Endodermal cell (in vitro differentiated cells): ENCODE data around the gene MRPS15. TPM values are rescaled to one million over a fixed set of nuclear protein-coding genes. Genes with fewer than 3 reads are reported as not detected.

ENCODE experiments used
- DNase-seq: peaks from one replicate; pipeline ENCODE4 v3.0.0-alpha.2; 2017
- H3K27ac ChIP-seq: 2 replicates; pipeline ENCODE4 v1.5.1; 2013; ENCODE audit warnings: mild to moderate bottlenecking, low read depth, low read length, moderate library complexity
- H3K27me3 ChIP-seq: 2 replicates; pipeline ENCODE4 v1.6.1; 2013; ENCODE audit warnings: mild to moderate bottlenecking, low read length, moderate library complexity; ENCODE audit not compliant: insufficient read depth, control insufficient read depth, poor library complexity, severe bottlenecking
- H3K36me3 ChIP-seq: 2 replicates; pipeline ENCODE4 v1.7.0; 2013; ENCODE audit warnings: mild to moderate bottlenecking, low read length, moderate library complexity; ENCODE audit not compliant: control insufficient read depth, insufficient read depth
- H3K4me1 ChIP-seq: one replicate; pipeline ENCODE4 v1.7.0; 2013; ENCODE audit warnings: low read length; ENCODE audit not compliant: control insufficient read depth, insufficient read depth
- H3K4me3 ChIP-seq: 2 replicates; pipeline ENCODE4 v1.5.1; 2013; ENCODE audit warnings: mild to moderate bottlenecking, low read length, moderate library complexity
- H3K9ac ChIP-seq: 2 replicates; pipeline ENCODE4 v1.6.1; 2013; ENCODE audit warnings: mild to moderate bottlenecking, low read length, moderate library complexity; ENCODE audit not compliant: poor library complexity, severe bottlenecking; ENCODE audit errors: extremely low read depth
- H3K9me3 ChIP-seq: 2 replicates; pipeline ENCODE4 v1.6.1; 2013; ENCODE audit warnings: mild to moderate bottlenecking, low read length, moderate library complexity; ENCODE audit not compliant: control insufficient read depth
- H3K27ac Mint-ChIP-seq: 2 replicates; pipeline ENCODE4 v1.8.0; 2020; ENCODE audit warnings: mixed read lengths
- H3K27me3 Mint-ChIP-seq: 2 replicates; pipeline ENCODE4 v1.8.0; 2021; ENCODE audit warnings: mild to moderate bottlenecking, mixed read lengths; ENCODE audit not compliant: insufficient read depth
- H3K36me3 Mint-ChIP-seq: 2 replicates; pipeline ENCODE4 v1.8.0; 2020; ENCODE audit warnings: low read depth, mixed read lengths
- H3K4me1 Mint-ChIP-seq: 2 replicates; pipeline ENCODE4 v1.8.0; 2020; ENCODE audit warnings: mixed read lengths
- H3K4me3 Mint-ChIP-seq: 2 replicates; pipeline ENCODE4 v1.8.0; 2020; ENCODE audit warnings: mild to moderate bottlenecking, moderate library complexity, mixed read lengths
- H3K9me3 Mint-ChIP-seq: 2 replicates; pipeline ENCODE4 v1.8.0; 2020; ENCODE audit warnings: mild to moderate bottlenecking, mixed read lengths
- WGBS, 2 experiments: methylation state at CpG; one replicate each; pipeline versions ENCODE4 v1.1.5 to v1.1.7; 2013; ENCODE audit warnings: missing lambda C conversion rate in 2 of 2, mixed read lengths in 1 of 2; ENCODE audit not compliant: insufficient coverage in 1 of 2, insufficient read length in 1 of 2; 5-methylcytosine and 5-hydroxymethylcytosine counted together
- total RNA-seq, 2 donors: library from RNA; stranded (reverse); fragmentation: NEBNext Ultra II Directional in 1 of 2; extraction: Animal tissue kit (Norgen Biotek cat#: 25700) in 1 of 2; gene quantifications; 2 replicates in 1 of 2; 3 replicates in 1 of 2; pipeline ENCODE4 v1.2.1, GENCODE V29; 2021
- TF ChIP-seq, protein P1 (sequence below): fragments of 200-600 bp; sonication (generic); conservative IDR thresholded peaks from 2 replicates; pipeline ENCODE4 v1.5.0; 2021; ENCODE audit warnings: antibody characterized with exemption, mild to moderate bottlenecking

MRPS15 gene
- total RNA-seq, 2 donors from 2014 or later, result 107 to 111 TPM

DNA sequence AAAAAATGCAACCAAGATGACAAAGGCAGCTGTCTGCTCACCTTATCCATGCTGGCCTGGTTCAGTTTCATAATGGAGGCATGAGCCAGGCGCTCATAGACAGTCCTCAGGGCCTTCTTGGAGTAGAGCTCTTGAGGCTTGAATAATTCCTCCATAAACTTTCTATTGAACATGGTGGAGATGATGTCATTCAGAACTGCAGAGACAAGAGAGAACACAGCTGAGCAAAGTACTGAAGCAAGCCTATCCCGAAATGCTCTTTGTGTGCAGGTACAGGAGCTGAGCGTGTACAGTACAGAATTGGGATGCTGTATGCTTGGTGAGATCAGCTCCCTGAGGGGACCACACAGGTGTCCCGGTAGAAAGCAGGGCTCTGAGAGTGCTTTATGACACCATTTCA, 25.5 kb downstream of the MRPS15 start:
- TF ChIP-seq, protein P1, sequence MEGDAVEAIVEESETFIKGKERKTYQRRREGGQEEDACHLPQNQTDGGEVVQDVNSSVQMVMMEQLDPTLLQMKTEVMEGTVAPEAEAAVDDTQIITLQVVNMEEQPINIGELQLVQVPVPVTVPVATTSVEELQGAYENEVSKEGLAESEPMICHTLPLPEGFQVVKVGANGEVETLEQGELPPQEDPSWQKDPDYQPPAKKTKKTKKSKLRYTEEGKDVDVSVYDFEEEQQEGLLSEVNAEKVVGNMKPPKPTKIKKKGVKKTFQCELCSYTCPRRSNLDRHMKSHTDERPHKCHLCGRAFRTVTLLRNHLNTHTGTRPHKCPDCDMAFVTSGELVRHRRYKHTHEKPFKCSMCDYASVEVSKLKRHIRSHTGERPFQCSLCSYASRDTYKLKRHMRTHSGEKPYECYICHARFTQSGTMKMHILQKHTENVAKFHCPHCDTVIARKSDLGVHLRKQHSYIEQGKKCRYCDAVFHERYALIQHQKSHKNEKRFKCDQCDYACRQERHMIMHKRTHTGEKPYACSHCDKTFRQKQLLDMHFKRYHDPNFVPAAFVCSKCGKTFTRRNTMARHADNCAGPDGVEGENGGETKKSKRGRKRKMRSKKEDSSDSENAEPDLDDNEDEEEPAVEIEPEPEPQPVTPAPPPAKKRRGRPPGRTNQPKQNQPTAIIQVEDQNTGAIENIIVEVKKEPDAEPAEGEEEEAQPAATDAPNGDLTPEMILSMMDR, result no peak
- Mint-ChIP-seq H3K4me3 (no peak overlapping the region), H3K27me3 (no peaks in the 10 kb centered on the region), H3K4me1 (peaks cover 12% of the 10 kb centered on the region), H3K27ac (no peak overlapping the region), H3K36me3 (peaks cover 7% of the 10 kb centered on the region), H3K9me3 (no peaks in the 10 kb centered on the region)
- Histone ChIP-seq H3K4me1 (peaks cover 2% of the 10 kb centered on the region), H3K36me3 (no peaks in the 10 kb centered on the region), H3K9me3 (no peaks in the 10 kb centered on the region), H3K4me3 (no peak overlapping the region), H3K27ac (no peak overlapping the region), H3K9ac (no peak overlapping the region), H3K27me3 (no peaks in the 10 kb centered on the region)
- no peak for DNase-seq
- 93 to 94% methylated on average over 3 to 4 of the region's 4 CpGs for WGBS, 2 experiments

DNA sequence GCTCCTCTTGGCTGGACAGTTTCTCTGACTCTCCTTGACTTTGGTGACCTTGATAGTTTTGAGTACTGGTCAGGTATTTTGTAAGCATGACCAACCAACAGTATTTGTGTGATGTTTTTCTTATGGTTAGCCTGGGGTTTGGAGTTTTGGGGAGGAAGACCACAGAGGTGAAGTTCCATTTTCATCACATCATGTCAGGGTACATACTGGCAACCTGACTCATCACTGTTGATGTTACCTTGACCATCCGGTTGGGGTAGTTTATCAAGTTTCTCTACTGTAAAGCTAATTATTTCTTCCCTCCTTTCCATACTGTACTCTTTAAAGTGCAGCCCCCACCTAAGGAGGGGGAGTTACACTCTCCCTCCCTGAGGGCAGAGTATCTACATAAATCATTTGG, 27.4 kb downstream of the MRPS15 start:
- Mint-ChIP-seq H3K4me3 (no peak overlapping the region), H3K27me3 (no peaks in the 10 kb centered on the region), H3K9me3 (no peaks in the 10 kb centered on the region), H3K27ac (no peak overlapping the region), H3K36me3 (peaks cover 12% of the 10 kb centered on the region), H3K4me1 (peaks cover 12% of the 10 kb centered on the region)
- Histone ChIP-seq H3K4me1 (peaks cover 2% of the 10 kb centered on the region), H3K27me3 (no peaks in the 10 kb centered on the region), H3K36me3 (no peaks in the 10 kb centered on the region), H3K4me3 (no peak overlapping the region), H3K9me3 (no peaks in the 10 kb centered on the region), H3K27ac (no peak overlapping the region), H3K9ac (no peak overlapping the region)
- 75 to 100% methylated on average over 1 of the region's 1 CpG for WGBS, 2 experiments
- no peak for DNase-seq
- TF ChIP-seq, protein P1, result no peak

GRCh38 chr1:36433102-36433501, 31.1 kb downstream of the MRPS15 start:
- Histone ChIP-seq H3K9ac (no peak overlapping the region), H3K27ac (no peak overlapping the region), H3K36me3 (no peaks in the 10 kb centered on the region), H3K9me3 (no peaks in the 10 kb centered on the region), H3K27me3 (no peaks in the 10 kb centered on the region), H3K4me1 (no peaks in the 10 kb centered on the region), H3K4me3 (no peak overlapping the region)
- TF ChIP-seq, protein P1, result no peak
- peaks cover 27% of the 10 kb centered on the region for H3K36me3 Mint-ChIP-seq
- H3K27me3 Mint-ChIP-seq, result no peaks in the 10 kb centered on the region
- H3K4me3 Mint-ChIP-seq, result no peak overlapping the region
- 77 to 88% methylated on average over 1 of the region's 1 CpG for WGBS, 2 experiments
- no peaks in the 10 kb centered on the region for H3K4me1 Mint-ChIP-seq
- H3K27ac Mint-ChIP-seq, result no peak overlapping the region
- DNase-seq, result no peak
- H3K9me3 Mint-ChIP-seq, result no peaks in the 10 kb centered on the region
